Natural killer cell (primary cell): ENCODE measurements around the gene SASS6. TPM values are rescaled to one million over a fixed set of nuclear protein-coding genes. Genes with fewer than 3 reads are reported as not detected.

Source experiments
- ATAC-seq, 3 donors: fragments of 150-1000 bp in 2 of 3; fragments of 200-7000 bp in 1 of 3; cut with Tn5 transposase; 1 replicate in 1 of 3; 2 replicates in 2 of 3; pipeline ENCODE4 v1.10.0; 2021; ENCODE audit warnings: mild to moderate bottlenecking in 2 of 3, moderate library complexity in 2 of 3
- DNase-seq, 2 donors: peaks; one replicate each; pipeline versions ENCODE4 v3.0.0 to v3.0.0-alpha.2; 2013 to 2021; ENCODE audit warnings: mixed read lengths in 1 of 2
- H3K27ac ChIP-seq: one replicate; pipeline ENCODE4 v1.5.1; 2013; ENCODE audit warnings: mild to moderate bottlenecking, low read length
- H3K27me3 ChIP-seq: one replicate; pipeline ENCODE4 v1.6.1; 2013; ENCODE audit warnings: low read length; ENCODE audit not compliant: control insufficient read depth, insufficient read depth
- H3K36me3 ChIP-seq: one replicate; pipeline ENCODE4 v1.6.1; 2013; ENCODE audit warnings: low read length; ENCODE audit not compliant: control insufficient read depth, insufficient read depth
- H3K4me1 ChIP-seq: one replicate; pipeline ENCODE4 v1.6.1; 2013; ENCODE audit warnings: low read length; ENCODE audit not compliant: control insufficient read depth, insufficient read depth
- H3K4me3 ChIP-seq: one replicate; pipeline ENCODE4 v1.5.1; 2013; ENCODE audit warnings: low read length
- H3K9me3 ChIP-seq: one replicate; pipeline ENCODE4 v1.6.1; 2013; ENCODE audit warnings: low read length; ENCODE audit not compliant: control insufficient read depth, insufficient read depth
- H3K27ac Mint-ChIP-seq, 2 donors: one replicate each; pipeline ENCODE4 v1.8.0; 2022; ENCODE audit warnings: mild to moderate bottlenecking in 2 of 2, mixed read lengths in 2 of 2, moderate library complexity in 1 of 2
- H3K27me3 Mint-ChIP-seq, 2 donors: one replicate each; pipeline ENCODE4 v1.8.0; 2022; ENCODE audit warnings: low read depth in 2 of 2, mixed read lengths in 2 of 2
- H3K36me3 Mint-ChIP-seq: one replicate; pipeline ENCODE4 v1.8.0; 2022; ENCODE audit warnings: mixed read lengths
- H3K4me1 Mint-ChIP-seq, 2 donors: one replicate each; pipeline ENCODE4 v1.8.0; 2022; ENCODE audit warnings: mixed read lengths in 2 of 2
- H3K4me3 Mint-ChIP-seq: one replicate; pipeline ENCODE4 v1.8.0; 2022; ENCODE audit warnings: mild to moderate bottlenecking, moderate library complexity, mixed read lengths
- H3K9me3 Mint-ChIP-seq, 2 donors: one replicate each; pipeline ENCODE4 v1.8.0; 2022; ENCODE audit warnings: mixed read lengths in 2 of 2
- WGBS: methylation state at CpG from one replicate; pipeline ENCODE4 v1.1.7; 2013; ENCODE audit warnings: missing lambda C conversion rate; ENCODE audit not compliant: insufficient coverage; 5-methylcytosine and 5-hydroxymethylcytosine counted together
- intact Hi-C: fragments of 100-400 bp; cut with micrococcal nuclease; formaldehyde crosslinking; loops from one replicate; pipeline ENCODE4 v1.14.2; 2022
- total RNA-seq, 4 donors: library from RNA; stranded (reverse); fragments of 120-200 nt in 1 of 4; gene quantifications; one replicate each; pipeline versions ENCODE4 v1.2.3 to v1.2.4, GENCODE V29; 2013 to 2022
- TF ChIP-seq, protein P1 (sequence below): fragments of 200-600 bp; IDR thresholded peaks from one replicate; pipeline ENCODE4 v1.8.0; 2022; ENCODE audit warnings: antibody characterized with exemption

SASS6 gene
- total RNA-seq, 3 donors from 2014 or later (not counting 1 experiment from before 2014, with no cell fraction given) = 5.3 to 6.2 (median 5.6) TPM

DNA sequence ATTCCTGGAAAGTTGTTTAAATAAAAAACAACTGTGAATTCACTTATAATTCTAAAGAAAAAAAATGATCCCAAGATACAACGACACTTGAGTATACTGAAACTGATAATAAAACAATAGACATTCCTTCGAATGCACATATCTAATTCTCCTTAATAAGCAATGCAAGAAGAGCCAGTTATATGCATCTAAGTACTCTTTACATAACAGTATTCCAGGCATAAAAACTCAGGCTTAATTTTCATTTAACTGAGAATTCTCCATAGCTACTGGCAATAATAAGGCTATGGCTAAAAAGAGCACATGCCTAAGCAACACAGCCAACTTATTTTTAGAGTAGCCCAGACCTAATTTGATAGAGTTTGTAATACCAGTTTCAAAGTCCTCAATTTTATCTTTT, 31.2 kb downstream of the SASS6 start:
- TF ChIP-seq, protein P1, sequence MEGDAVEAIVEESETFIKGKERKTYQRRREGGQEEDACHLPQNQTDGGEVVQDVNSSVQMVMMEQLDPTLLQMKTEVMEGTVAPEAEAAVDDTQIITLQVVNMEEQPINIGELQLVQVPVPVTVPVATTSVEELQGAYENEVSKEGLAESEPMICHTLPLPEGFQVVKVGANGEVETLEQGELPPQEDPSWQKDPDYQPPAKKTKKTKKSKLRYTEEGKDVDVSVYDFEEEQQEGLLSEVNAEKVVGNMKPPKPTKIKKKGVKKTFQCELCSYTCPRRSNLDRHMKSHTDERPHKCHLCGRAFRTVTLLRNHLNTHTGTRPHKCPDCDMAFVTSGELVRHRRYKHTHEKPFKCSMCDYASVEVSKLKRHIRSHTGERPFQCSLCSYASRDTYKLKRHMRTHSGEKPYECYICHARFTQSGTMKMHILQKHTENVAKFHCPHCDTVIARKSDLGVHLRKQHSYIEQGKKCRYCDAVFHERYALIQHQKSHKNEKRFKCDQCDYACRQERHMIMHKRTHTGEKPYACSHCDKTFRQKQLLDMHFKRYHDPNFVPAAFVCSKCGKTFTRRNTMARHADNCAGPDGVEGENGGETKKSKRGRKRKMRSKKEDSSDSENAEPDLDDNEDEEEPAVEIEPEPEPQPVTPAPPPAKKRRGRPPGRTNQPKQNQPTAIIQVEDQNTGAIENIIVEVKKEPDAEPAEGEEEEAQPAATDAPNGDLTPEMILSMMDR = no peak
- H3K36me3 Mint-ChIP-seq = peaks cover 16% of the 10 kb centered on the region
- H3K9me3 ChIP-seq = no peaks in the 10 kb centered on the region
- 100% methylated on average over 1 of the region's 2 CpGs for WGBS
- H3K9me3 Mint-ChIP-seq = no peaks in the 10 kb centered on the region
- no peak overlapping the region for H3K27ac Mint-ChIP-seq
- ATAC-seq (no peak), DNase-seq (no peak)
- no peak overlapping the region for H3K27ac ChIP-seq
- H3K36me3 ChIP-seq = peaks cover 35% of the 10 kb centered on the region
- no peaks in the 10 kb centered on the region for H3K27me3 ChIP-seq
- H3K4me1 Mint-ChIP-seq = no peaks in the 10 kb centered on the region
- H3K4me3 Mint-ChIP-seq = no peak overlapping the region
- intact Hi-C loops = no loop called here
- H3K4me3 ChIP-seq = no peak overlapping the region
- H3K4me1 ChIP-seq = no peaks in the 10 kb centered on the region
- H3K27me3 Mint-ChIP-seq = no peaks in the 10 kb centered on the region

DNA sequence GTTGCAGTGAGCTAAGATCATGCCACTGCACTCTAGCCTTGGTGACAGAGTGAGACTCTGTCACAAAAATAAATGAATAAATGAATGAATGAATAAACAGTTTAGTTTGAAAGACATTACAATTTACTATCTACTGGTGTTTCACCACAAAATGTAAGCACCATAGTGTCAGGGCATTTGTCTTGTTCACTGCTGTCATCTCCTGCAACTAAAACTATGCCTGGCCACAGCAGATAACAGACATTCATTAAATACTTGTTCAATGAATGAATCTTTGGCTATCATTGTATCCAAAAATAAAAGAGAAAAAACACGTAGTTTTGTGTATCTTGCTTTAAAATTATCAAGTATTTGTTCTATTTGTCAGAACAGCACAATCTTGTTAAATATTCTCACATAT, 32.5 kb downstream of the SASS6 start:
- H3K27ac ChIP-seq = no peak overlapping the region
- WGBS = no CpG with 5 or more reads among the region's 1 CpG
- no peaks in the 10 kb centered on the region for H3K4me1 ChIP-seq
- Mint-ChIP-seq H3K4me3 (no peak overlapping the region), H3K27ac (no peak overlapping the region), H3K9me3 (no peaks in the 10 kb centered on the region), H3K36me3 (peaks cover 24% of the 10 kb centered on the region), H3K27me3 (no peaks in the 10 kb centered on the region), H3K4me1 (no peaks in the 10 kb centered on the region)
- DNase-seq (no peak), ATAC-seq (no peak)
- TF ChIP-seq, protein P1 = no peak
- no peak overlapping the region for H3K4me3 ChIP-seq
- no peaks in the 10 kb centered on the region for H3K9me3 ChIP-seq
- intact Hi-C loops = no loop called here
- no peaks in the 10 kb centered on the region for H3K27me3 ChIP-seq
- H3K36me3 ChIP-seq = peaks cover 33% of the 10 kb centered on the region

DNA sequence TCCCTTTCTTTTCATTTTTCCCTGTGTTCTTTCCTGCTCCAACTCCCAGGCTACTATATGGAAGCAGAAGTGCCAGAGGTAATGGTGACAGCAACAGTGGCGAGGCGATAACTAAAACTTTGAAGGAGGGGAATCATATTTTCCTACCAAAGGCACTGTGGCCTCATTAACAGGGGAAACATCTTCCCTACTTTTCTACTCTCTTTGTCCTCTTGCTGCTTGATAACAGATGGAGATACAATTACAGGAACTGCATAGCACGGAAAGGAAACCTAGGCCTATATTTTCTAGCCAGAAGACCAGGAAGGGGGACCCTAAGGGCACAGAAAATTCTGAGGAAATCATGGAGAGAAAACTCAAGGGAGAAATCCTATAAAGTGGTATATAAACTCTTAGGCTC, 42.3 kb downstream of the SASS6 start:
- H3K27ac Mint-ChIP-seq = no peak overlapping the region
- intact Hi-C loops = no loop called here
- no peaks in the 10 kb centered on the region for H3K4me1 Mint-ChIP-seq
- WGBS = 100% methylated on average over 1 of the region's 3 CpGs
- ATAC-seq = no peak
- Histone ChIP-seq H3K4me3 (no peak overlapping the region), H3K4me1 (no peaks in the 10 kb centered on the region), H3K27ac (no peak overlapping the region), H3K9me3 (no peaks in the 10 kb centered on the region), H3K36me3 (peaks cover 15% of the 10 kb centered on the region), H3K27me3 (no peaks in the 10 kb centered on the region)
- H3K4me3 Mint-ChIP-seq = no peak overlapping the region
- H3K27me3 Mint-ChIP-seq = no peaks in the 10 kb centered on the region
- no peaks in the 10 kb centered on the region for H3K36me3 Mint-ChIP-seq
- no peak for DNase-seq
- no peaks in the 10 kb centered on the region for H3K9me3 Mint-ChIP-seq
- TF ChIP-seq, protein P1 = no peak

DNA sequence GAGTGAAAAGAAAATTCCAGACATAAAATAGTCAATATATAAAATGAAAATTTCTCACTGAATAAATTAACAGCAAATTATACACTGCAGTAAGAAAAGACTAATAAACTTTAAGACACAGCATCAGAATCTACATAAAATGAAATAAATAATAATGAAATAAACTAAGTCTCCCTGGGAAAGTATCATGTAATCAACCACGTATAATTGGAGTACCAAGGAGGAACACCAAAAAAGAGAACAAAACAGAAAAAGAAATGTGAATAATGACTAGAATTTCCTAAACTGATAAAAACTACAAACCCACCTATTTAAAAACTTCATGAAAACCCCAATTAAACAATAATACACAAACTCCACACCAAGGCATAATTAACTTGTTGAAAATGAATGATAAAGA, 43.6 kb downstream of the SASS6 start:
- no CpG with 5 or more reads among the region's 1 CpG for WGBS
- Histone ChIP-seq H3K9me3 (no peaks in the 10 kb centered on the region), H3K27ac (no peak overlapping the region), H3K36me3 (peaks cover 17% of the 10 kb centered on the region), H3K27me3 (no peaks in the 10 kb centered on the region), H3K4me1 (no peaks in the 10 kb centered on the region), H3K4me3 (no peak overlapping the region)
- TF ChIP-seq, protein P1 = no peak
- Mint-ChIP-seq H3K36me3 (no peaks in the 10 kb centered on the region), H3K9me3 (no peaks in the 10 kb centered on the region), H3K4me3 (no peak overlapping the region), H3K27ac (peak overlapping the region in 1 of 2 donors; percentile 2), H3K27me3 (no peaks in the 10 kb centered on the region), H3K4me1 (no peaks in the 10 kb centered on the region)
- DNase-seq (no peak), ATAC-seq (no peak)
- intact Hi-C loops = no loop called here
